ENCODE measurements around the gene HTR1D.

The HTR1D gene

DNA sequence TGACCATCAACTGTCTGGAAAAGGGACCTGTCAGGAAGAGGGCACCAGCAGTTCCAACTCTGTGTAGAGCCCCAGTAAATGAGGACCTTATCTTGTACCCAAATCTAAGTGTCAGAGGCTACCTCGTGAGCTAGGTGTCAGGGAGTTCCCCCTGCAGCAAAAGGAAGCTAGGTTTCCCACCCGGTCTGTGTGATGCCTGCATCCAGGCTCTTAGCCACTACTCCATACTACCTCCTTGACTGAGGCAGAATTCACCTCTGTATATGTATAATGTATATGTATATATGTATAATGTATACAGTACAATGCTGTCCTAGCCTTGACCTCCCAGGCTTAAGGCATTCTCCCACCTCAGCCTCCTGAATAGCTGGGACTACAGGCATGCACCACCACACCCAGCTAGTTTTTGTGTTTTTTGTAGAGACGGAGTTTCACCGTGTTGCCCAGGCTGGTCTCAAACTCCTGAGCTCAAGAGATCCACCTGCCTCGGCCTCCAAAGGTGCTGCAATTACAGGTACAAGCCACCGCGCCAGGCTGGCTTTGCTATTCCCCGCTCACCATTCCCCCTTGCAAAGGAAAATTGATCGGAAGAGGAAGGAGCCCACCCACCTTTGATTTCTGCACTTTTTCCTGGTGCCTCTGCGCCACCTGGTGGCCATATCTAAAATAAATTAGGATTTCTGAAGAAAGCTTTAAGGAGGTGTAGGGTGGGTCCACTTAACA is 32.9 kb downstream of the HTR1D start:
- DNase-seq, result no peak

DNA sequence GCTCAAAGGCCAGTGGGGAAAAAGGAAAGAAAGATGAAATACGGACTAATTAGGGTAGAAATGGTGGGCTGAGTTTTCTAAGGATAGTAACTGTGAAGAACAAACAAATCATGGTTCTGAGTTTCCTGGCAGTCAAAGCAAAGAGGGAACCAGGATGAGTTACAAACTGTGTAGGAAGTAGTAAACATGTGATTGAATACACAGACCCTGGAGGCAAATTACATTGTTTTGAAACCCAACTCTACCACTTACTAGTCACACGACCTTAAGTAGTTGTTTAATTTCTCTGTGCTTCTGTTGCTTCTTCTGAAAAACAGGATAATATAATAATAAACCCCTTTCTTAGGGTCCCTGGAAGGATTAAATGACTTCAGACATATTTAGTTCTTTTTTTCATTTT is 37.4 kb downstream of the HTR1D start:
- no peak for DNase-seq

DNA sequence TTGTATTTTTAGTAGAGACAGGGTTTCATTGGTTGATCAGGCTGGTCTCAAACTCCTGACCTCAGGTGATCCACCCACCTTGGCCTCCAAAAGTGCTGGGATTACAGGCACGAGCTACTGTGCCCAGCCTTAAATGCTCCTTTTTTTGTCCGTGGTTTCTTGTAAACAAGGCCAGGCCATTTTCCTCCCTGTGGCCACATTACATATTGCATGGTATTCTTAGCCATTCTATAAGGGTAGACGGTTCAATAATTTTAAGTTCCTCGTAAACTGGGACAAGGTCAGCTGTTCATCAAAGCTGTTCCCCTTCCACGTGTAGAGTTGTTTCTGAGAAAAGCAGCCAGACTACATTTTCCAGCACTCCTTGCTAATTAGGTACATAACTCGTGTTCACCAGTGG is 38.4 kb downstream of the HTR1D start:
- no peak for DNase-seq

DNA sequence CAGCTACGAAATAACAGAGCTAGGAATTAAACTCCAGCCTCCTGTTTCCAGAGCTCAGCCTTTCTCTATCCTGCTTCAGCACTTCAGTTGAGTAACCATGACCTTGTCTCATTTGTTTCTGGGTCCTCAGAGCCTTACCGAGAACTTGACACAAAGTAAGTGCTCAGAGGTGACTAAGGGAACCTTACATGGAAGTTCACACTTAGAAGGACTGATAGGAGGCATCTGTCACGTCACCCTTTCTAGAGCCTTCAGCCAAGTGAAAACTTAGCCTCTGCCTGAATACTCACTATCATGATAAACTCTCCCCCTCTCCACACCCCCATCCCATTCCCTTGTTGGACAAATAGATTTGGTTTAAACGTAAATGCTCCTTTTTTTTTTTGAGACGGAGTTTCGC is 38.9 kb downstream of the HTR1D start:
- DNase-seq, result no peak

DNA sequence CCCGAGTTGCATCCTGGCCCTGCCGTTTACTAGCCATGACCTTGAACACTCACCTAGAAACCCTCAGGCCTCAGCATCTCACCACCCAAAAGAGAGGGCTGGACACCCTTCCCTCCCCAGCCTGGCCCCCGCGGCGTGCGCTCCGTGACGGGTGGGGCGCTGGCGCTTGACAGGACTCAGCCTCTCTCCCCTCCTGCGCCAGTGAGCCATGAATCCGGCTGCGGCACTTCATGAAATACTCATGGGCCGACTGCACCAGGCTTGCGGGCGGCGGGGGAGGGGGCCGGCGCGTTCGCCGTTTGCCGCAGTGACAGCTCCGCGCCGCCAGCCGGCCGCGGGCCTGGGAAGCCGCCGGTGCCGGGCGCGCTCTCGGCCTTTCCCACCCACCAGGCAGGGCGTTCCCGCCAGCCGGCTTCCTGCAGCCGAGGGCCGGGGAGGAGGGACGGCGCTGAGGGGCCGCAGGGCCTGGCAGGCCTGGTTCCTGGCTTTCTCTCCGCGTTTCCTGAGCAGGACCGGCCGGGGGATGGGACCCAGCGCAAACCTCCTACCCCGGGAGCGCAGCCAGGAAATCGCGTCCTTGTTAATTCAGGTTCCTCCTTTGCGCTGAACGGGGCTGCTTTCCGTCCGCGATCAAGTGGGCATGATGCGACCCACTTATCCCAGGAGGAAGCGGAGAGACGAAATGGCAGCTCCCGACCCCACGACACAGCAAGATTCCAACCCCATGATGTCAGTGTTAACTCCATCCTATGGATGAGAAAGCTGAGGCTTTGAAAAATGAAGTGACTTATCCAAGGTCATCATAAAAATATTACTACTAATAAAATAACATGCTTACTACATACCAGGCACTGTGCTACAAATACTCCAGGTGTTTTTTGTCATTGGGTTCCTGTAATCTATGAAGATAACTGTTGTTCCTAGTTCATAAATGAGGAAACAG is 39.6 kb downstream of the HTR1D start:
- DNase-seq, result peak; percentile 75

DNA sequence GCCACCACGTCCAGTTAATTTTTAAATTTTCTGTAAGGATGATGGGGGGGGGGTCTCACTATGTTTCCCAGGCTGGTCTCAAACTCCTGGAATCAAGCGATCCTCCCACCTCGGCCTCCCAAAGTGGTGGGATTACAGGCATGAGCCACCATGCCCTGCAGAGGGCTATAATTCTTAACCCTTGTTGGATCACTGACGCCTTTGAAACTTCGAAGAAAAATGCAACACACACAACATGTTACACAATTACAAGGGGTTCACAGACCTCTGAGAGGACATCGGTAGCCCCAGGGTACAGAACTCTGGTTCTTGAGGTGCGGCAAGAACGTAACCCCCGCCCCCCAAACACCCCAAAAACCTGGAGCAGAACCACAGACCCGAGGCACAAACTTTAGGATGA is 40.3 kb downstream of the HTR1D start:
- DNase-seq, result no peak

DNA sequence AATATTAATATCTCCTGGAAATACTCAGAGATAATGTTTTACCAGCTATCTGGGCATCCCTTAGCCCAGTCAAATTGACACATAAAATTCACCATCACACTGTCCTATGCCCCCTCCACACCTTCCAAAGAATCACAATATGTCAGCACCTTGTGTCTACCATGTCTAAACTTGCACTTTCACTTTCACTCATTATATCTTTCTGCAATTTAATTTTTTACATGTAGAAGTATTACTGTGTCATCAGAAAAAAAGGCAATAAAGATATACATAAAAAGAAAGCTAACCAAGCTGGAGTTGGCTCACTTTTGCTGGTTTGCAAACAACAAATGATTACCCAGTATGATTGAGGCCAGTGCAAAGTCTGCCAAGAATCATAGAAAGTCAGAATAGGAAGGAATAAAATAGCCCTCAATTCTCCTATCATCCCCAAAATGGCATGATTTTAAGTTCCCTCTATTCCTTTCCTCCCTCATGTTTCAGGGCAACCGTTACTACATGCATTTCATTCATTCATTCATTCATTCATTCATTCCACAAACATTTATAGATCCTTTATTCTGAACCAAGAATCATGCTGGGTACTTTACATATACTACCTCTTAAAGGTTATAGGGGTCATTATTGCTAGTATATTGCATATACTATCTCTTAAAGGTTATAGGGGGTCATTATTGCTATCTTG is 42.7 kb downstream of the HTR1D start:
- no peak for DNase-seq

DNA sequence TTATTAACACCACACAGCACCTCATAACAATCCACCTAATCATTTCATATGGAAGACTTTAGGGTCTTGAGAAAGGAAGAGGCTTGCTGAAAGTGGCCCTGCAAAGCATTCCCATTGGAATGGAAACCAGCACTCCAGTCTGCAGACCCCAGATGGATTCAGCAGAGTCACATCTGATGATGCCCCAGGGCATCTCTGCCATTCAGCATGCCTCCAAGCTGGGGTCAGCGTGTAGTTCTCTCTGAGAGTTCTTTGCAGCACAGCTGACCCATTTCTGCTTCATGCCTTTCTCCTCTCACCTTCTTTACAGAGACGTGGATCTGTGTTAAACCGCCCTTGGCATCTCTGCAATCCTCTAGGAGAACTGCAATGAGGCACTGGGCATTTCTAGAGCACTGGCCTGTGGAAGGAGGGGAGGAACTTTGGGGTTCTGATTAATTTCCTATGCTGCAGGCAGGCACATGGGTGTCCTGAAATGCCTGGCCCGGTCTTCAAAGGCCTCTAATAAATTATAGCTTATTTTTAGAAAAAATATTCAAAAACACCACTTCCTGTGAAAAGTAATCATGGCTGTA is 46.0 kb downstream of the HTR1D start:
- DNase-seq, result no peak

DNA sequence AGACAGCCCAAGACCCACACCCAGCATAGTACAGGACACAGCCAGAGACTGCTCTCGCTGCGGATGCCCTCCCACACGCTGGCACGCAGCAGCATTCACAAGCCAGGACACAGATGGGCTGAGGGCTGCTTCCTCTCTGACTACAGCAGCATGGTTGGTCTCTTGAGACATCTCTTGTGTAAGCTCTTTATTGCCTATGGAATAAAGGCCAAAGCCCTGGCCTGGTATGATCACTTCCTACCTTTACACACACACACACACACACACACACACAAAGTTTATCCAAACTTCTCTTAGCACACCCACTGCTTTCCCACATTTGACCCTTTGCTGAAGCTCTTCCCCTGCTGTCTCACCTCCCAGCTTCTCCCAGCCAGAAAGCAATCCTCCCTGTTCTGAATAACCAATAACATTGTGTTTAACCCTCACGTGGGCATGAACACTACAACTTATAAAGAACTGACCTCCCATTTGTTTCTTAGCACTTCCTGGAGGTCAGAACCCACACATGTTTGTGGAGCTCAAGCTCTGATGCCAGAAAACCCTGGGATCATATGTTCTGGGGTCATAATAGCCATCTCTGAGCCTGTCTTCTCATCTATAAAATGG is 47.5 kb downstream of the HTR1D start:
- DNase-seq, result peak; percentile 78

DNA sequence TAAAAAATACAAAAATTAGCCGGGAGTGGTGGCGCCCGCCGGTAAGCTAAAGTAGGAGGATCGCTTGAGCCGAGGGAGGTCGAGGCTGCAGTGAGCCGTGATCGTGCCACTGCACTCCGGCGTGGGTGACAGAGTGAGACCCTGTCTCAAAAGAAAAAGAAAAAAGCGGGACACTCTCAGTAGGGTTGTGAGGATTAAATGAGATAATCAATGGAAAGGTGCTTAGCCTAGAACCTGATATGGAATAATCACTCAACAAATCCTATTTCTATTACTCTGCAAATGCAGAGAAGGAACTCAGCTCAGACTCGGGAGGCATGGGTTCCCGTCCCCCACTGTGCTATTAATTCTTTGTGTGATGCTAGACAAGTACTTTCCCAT is 48.1 kb downstream of the HTR1D start:
- no peak for DNase-seq

DNA sequence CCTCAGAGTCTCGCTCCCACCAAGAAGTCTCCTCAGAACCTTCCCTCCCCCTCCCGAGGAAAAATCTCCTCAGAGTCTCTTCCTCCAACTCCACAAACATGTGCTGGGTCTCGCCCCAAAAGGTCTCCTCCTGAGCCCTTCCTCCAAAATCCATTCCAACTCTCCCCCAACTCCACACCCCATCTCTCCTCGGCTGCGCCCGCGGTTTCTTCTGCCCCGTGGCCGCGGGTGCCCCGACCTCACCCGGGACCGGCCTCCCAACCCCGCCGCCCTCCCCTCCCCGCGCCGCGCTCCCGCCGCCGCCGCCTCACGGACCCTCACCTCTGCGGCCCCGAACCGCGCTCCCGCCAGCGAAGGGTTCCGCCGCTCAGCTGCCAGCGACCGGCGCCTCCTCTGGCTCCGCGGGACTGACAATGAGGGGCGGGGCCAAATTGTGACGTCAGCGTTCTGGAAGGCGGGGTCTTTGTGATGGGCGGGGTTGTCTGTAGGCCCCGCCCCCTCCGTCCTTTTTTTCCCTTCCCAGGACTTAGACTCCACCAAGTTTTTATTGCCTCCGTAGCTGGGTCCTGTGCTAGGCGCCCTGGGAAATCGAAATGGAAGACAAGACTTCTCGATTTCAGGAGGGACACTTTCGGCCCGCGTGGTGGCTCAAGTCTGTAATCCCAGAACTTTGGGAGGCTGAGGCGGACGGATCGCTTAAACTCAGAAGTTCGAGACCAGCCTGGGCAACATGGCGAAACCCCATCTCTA is 48.7 kb downstream of the HTR1D start, which contains the start of gene LUZP1:
LUZP1 (minus strand) TSS at position 412 of the 750 bp plus-strand sequence.
- peak; percentile 47 for DNase-seq

DNA sequence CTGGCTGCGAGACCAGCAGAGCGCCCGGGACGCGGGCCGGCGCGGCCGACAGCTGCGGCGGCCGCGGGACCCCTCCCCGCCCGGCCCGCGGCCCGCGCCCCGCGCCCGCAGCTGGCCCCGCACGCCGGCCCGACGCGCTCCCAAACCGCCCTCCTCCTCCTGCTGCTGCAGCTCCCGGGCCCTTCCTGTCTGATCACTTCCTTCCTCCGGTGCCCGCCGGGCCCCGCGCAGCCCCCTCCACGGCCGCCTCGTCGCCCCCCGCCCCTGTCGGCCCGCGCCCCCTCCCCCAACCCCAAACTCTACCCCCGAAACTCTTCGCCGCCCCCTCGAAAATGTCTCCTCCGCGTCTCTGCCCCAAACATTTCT is 49.2 kb downstream of the HTR1D start:
- no peak for DNase-seq

DNA sequence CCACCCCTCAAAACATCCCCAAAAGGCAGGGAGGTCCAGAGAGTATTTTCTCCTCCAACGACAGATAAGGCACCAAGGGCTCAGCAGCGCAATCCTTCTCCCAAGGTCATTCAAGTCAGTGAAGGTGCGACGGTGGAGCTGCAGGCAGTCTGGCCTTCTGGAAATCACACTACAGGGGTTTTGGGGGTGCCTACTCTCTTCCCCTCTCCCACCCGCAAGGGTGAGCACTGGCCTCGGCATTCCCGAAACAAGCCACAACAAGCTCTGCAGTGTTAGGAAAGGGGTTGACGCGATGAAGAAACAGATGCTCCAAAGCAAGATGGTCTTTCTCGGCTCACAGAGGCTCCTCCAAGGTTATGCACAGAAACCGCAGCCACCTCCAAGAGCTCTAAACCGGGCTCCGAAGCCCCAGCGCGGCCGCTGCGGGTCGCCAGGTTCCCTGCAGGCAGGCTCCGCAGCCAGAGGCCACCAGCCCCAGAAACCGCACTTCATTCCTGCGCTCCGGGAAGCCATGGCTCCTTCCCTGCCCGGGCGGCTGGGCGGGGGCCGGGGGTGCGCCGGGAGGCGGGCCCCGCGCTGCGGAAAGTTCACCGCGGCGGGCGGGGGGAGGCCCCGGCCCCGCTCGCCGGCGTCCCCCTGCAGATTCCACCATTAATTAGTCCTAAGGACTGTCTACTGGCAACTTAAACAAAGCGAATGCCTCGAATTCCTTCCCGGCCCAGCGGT is 49.8 kb downstream of the HTR1D start:
- DNase-seq, result no peak

DNA sequence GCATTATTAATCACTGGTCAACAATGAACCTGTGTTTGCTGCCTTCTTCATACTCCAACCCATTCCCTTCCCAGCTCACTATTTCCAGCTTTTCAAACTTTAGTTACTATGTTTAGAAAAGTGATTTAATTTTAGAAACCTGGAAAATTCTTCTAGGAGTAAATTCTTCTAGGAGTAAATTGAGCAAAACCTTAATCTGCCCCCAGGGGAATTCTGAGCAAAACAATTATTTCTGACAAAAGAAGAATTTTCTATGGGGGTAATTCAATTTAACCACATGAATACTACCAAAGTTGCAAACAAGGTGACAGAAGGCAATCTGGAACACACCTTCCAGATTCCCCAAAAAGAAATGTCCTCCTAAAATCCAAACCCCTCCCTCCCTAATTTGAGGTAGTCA is 50.4 kb downstream of the HTR1D start:
- DNase-seq, result no peak

DNA sequence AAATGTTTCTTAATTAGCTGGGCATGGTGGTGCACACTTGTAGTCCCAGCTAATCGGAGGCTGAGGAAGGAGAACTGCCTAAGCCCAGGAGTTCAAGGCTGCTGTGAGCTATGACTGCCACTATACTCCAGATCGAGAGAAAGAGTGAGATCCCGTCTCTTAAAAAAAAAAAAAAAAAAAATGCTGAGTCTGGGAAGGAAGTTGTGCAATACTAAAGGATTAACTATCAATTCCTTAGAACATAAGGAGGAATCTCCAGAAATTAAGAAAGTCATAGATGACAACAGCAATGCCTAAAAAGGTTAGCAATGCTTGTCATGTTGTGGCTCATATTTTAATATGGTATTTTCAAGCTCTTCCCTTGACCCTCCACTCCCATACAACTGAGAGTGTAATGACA is 53.9 kb downstream of the HTR1D start:
- DNase-seq, result no peak

DNA sequence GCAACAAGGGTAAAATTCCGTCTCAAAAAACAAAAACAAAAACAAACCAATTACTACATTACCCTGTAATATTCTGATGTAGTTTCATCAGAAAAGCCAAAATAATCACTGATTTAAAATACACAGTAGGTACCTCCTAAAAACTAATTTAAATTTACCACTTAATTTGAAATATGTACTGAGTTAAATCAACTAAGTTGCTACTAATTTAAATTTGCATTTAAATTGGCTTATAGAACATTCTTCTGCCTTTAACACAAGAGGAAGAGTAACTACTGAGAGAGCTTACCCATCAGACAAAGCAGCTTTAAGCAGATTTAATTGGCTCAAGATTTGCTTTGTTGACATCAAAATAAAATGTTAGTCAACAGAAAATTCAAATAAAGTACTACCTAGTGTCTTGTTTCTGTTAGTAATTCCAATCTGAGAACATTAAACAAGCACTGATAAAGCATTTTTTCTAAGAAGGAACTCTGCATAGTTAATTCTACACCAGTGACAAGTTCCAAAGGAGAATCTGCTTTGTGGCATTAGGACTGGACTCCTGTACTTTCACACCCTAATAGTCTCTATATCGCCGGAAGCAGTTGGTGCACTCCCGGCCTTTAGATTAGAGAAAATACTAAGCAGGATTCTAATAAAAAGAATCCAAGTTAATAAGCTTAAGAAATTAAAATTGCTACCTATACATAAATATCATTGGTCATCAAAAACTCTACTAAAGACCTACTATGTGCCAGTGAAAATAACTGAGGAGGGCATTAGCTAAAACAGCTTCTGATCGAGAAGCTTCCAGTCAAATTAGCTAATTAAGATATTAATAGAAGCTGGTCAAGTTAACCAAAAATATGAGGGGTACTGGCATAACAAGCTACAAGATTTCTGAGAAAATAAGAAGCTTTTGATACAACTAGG is 57.1 kb downstream of the HTR1D start:
- no peak for DNase-seq

DNA sequence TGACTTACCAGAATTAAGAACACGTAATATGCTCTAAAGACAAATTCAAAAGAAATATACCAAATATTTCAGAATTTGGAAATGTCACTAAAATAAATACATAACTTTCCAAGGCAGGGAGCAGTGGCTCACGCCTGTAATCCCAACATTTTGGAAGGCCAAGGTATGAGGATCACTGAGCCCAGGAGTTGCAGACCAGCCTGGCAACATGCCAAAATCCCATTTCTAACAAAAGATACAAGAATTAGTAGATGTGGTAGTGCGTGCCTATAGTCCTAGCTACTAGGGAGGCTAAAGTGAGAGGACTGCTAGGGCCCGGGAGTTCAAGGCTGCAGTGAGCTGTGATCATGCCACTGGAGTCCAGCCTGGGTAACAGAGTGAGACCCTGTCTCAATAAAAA is 60.4 kb downstream of the HTR1D start:
- no peak for DNase-seq

DNA sequence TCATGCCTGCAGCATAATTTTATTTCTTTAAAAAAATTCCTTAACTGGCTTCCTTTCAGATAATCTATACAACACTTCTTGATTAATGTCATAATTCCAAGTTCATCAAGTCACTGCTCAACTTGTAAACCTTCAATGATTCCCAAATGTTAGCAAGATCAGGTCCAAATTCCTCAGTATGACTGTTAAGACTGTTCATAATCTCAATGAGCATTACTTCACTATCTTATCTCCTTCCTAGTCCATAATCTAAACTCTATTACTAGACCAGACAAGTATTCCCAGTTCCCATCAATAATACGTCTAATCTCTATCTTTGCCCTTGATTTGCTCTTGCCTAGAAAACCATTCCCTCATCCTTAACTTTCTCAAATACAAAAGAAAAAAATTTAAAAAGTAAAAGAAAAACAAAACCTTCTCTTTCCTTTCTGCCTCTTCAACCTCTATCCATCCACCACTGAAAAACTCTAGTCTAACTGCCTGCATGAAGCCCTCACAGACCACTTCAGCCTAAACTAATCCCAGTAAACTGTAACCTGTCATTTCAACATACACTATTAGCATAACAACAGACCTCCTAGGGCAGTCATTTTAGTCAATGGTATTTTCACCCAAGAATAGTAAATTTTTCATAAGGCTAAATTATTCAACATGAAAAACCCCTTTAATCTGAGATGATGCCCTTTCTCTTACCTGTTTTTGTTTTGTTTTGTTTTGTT is 64.2 kb downstream of the HTR1D start:
- DNase-seq, result peak; percentile 48

DNA sequence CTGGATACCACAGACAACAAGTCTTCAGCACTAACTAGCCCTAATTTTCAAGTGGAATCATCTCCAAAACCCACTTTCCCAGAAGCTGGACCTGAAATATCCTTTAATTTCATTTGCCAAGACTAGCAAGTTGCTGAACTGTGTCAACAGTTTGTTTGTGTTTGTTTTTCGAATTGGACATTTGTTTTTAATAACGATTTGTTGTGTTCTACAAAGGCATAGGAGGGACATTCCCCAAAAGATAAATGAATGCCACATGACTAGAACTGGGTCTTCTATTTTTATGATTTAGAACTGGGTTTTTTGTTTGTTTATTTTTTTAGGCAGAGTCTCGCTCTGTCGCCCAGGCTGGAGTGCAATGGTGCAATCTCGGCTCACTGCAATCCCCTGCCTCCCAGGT is 66.6 kb downstream of the HTR1D start:
- DNase-seq, result no peak

DNA sequence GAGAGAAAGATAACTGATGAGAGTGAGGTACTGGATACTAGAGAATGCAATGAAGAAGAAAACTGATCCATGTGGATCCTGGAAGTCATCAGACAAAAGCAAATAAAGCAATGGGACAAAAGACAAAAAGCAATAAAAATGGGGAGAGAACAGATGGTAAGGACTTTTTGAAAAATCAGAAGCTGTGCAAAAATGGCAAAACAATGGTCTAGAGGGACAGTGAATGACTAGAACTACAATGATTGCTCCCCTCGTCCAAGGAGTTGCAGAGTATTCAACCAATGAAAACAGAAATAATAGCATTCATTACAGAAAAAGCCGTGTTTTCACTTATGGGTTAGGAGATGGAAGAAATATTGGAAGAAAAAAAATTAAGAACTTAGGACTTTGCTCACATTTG is 67.2 kb downstream of the HTR1D start:
- DNase-seq, result no peak
